HG03432 (cell line): ENCODE measurements around the gene MRPL24.
"Not testable (repeated sequence)": the region's sequence is repeated elsewhere in the genome, so short reads cannot be mapped to it uniquely, and the experiment has no call there.

Source experiments
- ATAC-seq: cut with Tn5 transposase; IDR thresholded peaks from one replicate; pipeline ENCODE4 v1.9.1; 2021; ENCODE audit warnings: mild to moderate bottlenecking, moderate library complexity; ENCODE audit not compliant: unreplicated experiment

The MRPL24 gene

GRCh38 chr1:156760796-156761104 lies 19.9 kb upstream of the MRPL24 start:
- ATAC-seq: no peak

GRCh38 chr1:156760092-156760795 lies 19.4 kb upstream of the MRPL24 start:
- ATAC-seq: no peak

GRCh38 chr1:156757572-156758253 lies 16.8 kb upstream of the MRPL24 start:
- ATAC-seq: not testable (repeated sequence)

- no peak for ATAC-seq
Measured at GRCh38 chr1:156756355-156756754, 15.5 kb upstream of the MRPL24 start.

- no peak for ATAC-seq
Measured at GRCh38 chr1:156755527-156755950, 14.7 kb upstream of the MRPL24 start.

- no peak for ATAC-seq
Measured at GRCh38 chr1:156754219-156754618, 13.3 kb upstream of the MRPL24 start.

- ATAC-seq: no peak
Measured at GRCh38 chr1:156752843-156753482, 12.1 kb upstream of the MRPL24 start.

- peak; percentile 71 for ATAC-seq
Measured at GRCh38 chr1:156751757-156752481, 11.0 kb upstream of the MRPL24 start.

- ATAC-seq: peak; percentile 31
Measured at GRCh38 chr1:156751451-156751756, 10.5 kb upstream of the MRPL24 start, which contains the start of gene HDGF. Gene HDGF (minus strand): TSS chr1:156751675. CDS start chr1:156751429, 246 bp downstream.

GRCh38 chr1:156750711-156751450 lies 10.0 kb upstream of the MRPL24 start:
- ATAC-seq: peak; percentile 18

- no peak for ATAC-seq
Measured at GRCh38 chr1:156750191-156750672, 9.3 kb upstream of the MRPL24 start.

- ATAC-seq: no peak
Measured at GRCh38 chr1:156749419-156750118, 8.7 kb upstream of the MRPL24 start.

GRCh38 chr1:156748670-156749418 lies 8.0 kb upstream of the MRPL24 start:
- no peak for ATAC-seq

- no peak for ATAC-seq
Measured at GRCh38 chr1:156747742-156748669, 7.1 kb upstream of the MRPL24 start.

GRCh38 chr1:156746728-156747631 lies 6.1 kb upstream of the MRPL24 start:
- no peak for ATAC-seq

- no peak for ATAC-seq
Measured at GRCh38 chr1:156746406-156746727, 5.5 kb upstream of the MRPL24 start.

GRCh38 chr1:156745881-156746280 lies 5.0 kb upstream of the MRPL24 start:
- no peak for ATAC-seq
